T-helper 1 cell treated with Interleukin-12 subunit alpha and Interleukin-12 subunit beta and Interleukin-4 antibody, amounts not matched to agents 30 ng/mL and 1 ng/mL, for 36 hours (primary cell): ENCODE data around the gene SUPT5H. TPM values are rescaled to one million over a fixed set of nuclear protein-coding genes. Genes with fewer than 3 reads are reported as not detected.

ENCODE experiments used
- intact Hi-C: fragments of 100-400 bp; cut with micrococcal nuclease; formaldehyde crosslinking; loops from one replicate; pipeline ENCODE4 v1.15.1; 2024
- total RNA-seq: library from RNA; stranded (reverse); gene quantifications from 2 replicates; pipeline ENCODE4 v1.2.3, GENCODE V29; 2022

Gene SUPT5H
- total RNA-seq, 1 donor from 2014 or later = 172 TPM

DNA sequence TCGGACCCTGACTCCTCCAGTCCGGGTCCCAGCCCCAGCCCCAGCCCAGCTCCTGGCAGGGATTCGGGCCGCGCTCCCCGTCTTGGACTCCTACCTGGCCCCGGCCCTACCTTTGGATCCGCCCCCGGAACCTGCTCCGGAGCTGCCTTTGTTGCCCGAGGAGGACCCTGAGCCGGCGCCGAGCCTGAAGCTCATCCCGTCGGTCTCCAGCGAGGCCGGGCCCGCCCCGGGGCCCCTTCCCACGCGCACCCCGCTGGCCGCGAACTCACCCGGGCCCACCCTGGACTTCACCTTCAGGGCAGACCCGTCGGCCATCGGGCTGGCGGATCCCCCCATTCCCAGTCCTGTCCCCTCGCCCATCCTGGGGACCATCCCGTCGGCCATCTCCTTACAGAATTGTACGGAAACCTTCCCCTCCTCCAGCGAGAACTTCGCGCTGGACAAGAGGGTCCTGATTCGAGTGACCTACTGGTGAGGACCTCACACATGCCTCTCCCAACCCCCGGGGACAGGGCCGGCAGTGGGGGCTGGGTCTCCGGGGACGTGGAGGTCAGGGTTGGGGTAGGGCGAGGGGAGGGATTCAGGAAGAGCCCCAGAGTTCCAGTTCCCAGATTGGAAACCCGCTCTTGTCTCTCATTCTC lies 70.3 kb downstream of the SUPT5H start:
- intact Hi-C loops = no loop called here

DNA sequence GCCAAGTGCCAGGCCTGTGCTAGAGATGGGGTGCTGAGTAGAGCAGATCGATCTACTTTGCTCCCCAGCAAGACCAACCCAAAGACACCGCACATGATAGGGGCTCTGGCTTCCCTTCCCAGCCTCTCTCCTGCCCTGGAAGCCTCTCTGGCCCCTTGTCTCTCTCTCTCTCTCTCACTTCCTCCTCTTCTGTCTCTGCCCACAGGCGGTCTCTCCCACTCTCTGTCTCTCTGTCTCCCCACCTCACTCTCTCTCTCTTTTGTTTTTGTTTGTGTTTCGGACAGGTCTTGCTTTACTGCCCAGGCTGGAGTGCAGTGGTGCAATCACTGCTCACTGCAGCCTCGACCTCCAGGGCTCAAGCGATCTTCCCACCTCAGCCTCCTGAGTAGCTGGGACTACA lies 70.9 kb downstream of the SUPT5H start:
- intact Hi-C loops = no loop called here

DNA sequence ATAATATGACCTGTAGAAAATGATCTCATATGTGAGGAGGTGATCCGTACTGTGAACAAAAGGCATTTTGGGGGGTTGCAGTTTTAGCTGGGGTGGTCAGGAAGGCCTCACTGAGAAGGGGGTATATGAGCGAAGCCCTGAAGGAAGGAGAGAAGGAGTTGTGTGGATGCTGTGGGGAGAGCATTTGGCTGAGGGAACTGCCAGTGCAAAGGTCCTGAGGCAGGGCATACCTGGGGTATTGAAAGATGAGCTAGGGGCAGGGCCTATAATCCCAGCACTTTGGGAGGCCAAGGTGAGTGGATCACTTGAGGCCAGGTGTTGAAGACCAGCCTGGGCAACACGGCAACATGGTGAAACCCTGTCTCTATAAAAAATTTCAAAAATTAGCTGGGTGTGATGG lies 72.0 kb downstream of the SUPT5H start:
- intact Hi-C loops = no loop called here

DNA sequence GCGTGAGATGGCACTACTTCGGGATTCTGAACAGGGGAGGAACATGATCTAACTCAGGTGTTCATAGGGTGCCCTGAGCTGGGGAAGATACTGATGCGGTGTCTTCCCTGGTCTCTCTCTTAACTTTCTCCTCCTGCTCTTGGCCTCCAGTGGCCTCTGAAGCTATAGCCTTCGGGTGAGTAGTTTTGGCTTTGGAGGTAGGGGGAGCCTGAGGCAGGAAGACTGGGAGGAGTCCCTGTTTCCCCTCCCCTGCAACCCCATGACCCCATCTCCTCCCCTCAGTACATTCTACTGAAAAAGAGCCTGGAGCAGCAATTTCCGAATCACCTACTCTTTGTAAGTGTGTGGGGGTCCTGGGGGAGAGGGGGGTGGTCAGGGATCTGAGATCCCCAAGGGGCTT lies 73.1 kb downstream of the SUPT5H start:
- intact Hi-C loops = no loop called here

DNA sequence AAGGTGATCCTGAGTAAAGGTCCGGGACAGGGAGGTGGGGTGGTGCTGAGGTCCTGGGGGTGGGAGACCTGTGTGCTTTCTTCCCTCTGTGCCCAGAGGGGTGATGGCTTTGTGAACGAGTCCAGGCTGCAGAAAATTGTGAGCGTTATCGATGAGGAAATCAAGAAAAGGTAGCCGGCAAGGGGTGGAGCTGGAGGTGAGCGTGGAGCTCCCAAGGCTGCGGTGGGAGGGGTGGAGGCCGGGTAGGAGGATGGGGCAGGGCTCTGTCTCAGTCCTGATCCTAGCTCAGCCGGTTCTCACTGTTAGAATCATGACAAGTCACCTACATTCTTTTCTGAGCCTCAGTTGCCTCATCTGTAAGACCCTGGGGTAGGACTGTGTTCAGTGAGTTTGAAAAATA lies 73.6 kb downstream of the SUPT5H start:
- intact Hi-C loops = no loop called here

DNA sequence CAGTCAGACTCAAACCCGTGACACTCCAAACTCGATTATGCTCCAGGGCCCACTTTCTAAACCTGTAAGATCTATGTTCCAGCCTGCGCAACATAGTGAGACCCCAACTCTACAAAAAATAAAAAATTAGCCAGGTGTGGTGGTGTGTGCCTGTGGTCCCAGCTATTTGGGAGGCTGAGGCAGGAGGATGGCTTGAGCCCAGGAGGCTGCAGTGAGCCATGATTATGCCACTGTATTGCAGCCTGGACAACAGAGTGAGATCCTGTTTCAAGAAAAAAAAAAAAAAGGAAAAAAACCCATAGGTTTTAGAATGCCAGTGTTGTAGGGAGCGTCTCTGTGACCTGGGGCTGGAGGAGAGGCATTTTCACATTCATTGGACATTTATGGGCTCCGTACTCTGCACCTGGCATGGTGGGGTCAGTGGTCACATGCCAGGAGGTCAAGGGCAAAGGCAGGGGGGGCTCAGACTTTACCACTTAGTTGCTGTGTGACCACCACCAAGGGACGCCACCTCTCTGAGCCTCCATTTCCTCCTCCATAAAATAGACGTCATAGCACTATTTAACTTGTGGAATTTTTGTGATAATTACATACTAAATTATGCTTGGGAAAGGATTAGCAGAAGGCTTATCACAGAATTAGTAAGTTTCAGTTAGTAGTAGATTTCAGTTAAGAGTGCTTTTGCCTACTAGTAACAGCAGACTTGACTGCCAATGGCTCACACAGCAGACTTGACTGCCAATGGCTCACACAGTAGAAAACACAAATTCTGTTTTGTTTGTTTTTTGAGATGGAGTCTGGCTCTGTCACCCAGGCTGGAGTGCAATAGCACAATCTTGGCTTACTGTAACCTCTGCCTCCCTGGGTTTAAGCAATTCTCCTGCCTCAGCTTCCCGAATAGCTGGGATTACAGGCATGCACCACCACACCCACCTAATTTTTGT lies 75.4 kb downstream of the SUPT5H start:
- intact Hi-C loops = no loop called here

DNA sequence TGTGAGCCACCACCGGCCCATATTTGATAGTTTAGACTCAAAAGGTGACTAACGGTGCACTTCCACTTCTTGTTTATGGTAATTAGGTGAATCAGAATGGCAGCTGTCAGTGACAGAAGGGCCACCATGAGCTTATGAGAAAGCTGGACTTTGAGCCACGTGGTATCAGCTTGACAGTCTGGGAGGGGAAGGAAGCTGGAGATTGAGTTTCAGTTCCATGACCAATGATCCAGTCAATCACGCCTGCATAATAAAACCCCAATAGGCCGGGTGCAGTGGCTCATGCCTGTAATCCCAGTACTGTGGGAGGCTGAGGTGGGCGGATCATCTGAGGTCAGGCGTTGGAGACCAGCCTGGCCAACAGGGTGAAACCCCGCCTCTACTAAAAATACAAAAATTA lies 79.1 kb downstream of the SUPT5H start:
- intact Hi-C loops = no loop called here

DNA sequence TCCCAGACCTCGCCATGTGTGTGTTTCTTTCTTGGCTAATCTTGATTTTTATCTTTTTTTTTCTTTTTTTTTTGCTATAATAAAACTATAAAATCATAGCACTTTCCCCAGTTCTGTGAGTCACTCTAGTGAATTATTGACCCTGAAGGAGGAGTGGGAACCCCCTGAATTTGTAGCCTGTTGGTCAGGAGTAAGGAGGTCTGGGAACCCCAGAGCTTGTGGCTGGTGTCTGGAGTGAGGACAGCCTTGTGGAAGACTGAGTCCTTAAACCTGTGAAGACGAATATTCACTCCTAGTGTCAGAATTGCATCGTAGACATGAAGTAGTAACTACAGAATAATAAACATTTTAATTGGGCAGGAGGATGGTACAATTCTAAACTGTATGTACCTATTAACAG lies 79.8 kb downstream of the SUPT5H start:
- intact Hi-C loops = no loop called here

Other genes with a start within 250 kb of the SUPT5H start
- gene NCCRP1, start 248.6 kb upstream of the SUPT5H start, total RNA-seq = not detected in 2 replicates
- not detected in 2 replicates for gene SYCN, start 241.3 kb upstream of the SUPT5H start, total RNA-seq
- not detected in 2 replicates for gene IFNL3, start 200.6 kb upstream of the SUPT5H start, total RNA-seq
- gene IFNL4, start 196.7 kb upstream of the SUPT5H start, total RNA-seq = not detected in 2 replicates
- gene IFNL2, start 177.2 kb upstream of the SUPT5H start, total RNA-seq = not detected in 2 replicates
- not detected in 2 replicates for gene IFNL1, start 149.2 kb upstream of the SUPT5H start, total RNA-seq
- 2.8 and 3.6 TPM in 2 replicates for gene LRFN1, start 124.7 kb upstream of the SUPT5H start, total RNA-seq
- gene GMFG, start 109.5 kb upstream of the SUPT5H start, total RNA-seq = 508 and 516 TPM in 2 replicates
- 55.5 and 56.0 TPM in 2 replicates for gene SAMD4B, start 103.2 kb upstream of the SUPT5H start, total RNA-seq
- gene PAF1, start 54.5 kb upstream of the SUPT5H start, total RNA-seq = 42.7 and 44.2 TPM in 2 replicates
- 41.5 and 46.8 TPM in 2 replicates for gene MED29, start 54.2 kb upstream of the SUPT5H start, total RNA-seq
- gene ZFP36, start 38.7 kb upstream of the SUPT5H start, total RNA-seq = 74.5 and 80.1 TPM in 2 replicates
- 66.5 and 70.5 TPM in 2 replicates for gene PLEKHG2, start 32.9 kb upstream of the SUPT5H start, total RNA-seq
- gene RPS16, start 9.6 kb upstream of the SUPT5H start, total RNA-seq = 1,962 and 2,021 TPM in 2 replicates
- 67.6 and 68.0 TPM in 2 replicates for gene TIMM50, start 35.3 kb downstream of the SUPT5H start, total RNA-seq
- gene DLL3, start 53.4 kb downstream of the SUPT5H start, total RNA-seq = 0.27 and 0.51 TPM in 2 replicates
- not detected in 2 replicates for gene SELENOV, start 69.6 kb downstream of the SUPT5H start, total RNA-seq
- gene EID2B, start 87.3 kb downstream of the SUPT5H start, total RNA-seq = 2.6 and 3.6 TPM in 2 replicates
- gene EID2, start 94.6 kb downstream of the SUPT5H start, total RNA-seq = 15.3 and 18.2 TPM in 2 replicates
- not detected in 2 replicates for gene LGALS13, start 156.9 kb downstream of the SUPT5H start, total RNA-seq
- gene LGALS16, start 210.3 kb downstream of the SUPT5H start, total RNA-seq = not detected in 2 replicates